Activated CD4-positive, alpha-beta T cell treated with anti-CD3 and anti-CD28 coated beads, Interleukin-2, amount 50 U/mL, for 24 hours (primary cell): ENCODE data around the gene RMDN3.
A peak's percentile ranks its signal among the peaks of the same experiment; 100 is the strongest.

Experiments
- DNase-seq, 2 donors: peaks; one replicate each; pipeline ENCODE4 v3.0.0-alpha.2; 2020; ENCODE audit warnings: low read depth in 1 of 2, low spot score in 1 of 2

RMDN3 gene

GRCh38 chr15:40750885-40751284 lies 4.2 kb downstream of the RMDN3 start:
- no peak for DNase-seq

DNA sequence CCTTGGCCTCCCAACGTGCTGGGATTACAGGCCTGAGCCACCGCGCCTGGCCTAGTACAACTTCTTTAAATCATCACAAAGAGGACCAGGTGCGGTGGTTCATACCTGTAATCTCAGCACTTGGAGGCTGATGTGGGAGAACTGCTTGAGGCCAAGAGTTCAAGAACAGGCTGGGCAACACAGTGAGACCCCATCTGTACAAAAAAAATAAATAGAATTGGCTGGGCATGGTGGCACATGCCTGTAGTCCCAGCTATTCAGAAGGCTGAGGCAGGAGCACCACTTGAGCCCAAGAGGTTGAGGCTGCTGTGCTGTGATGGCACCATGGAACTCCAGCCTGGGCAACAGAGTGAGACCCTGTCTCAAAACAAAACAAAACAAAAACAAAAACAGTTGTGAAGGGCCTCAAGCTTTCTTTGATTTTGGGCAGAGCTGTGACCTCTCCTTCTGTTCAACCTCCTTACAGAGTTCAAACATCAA lies 5.9 kb downstream of the RMDN3 start:
- DNase-seq: no peak

GRCh38 chr15:40747685-40748631 lies 7.1 kb downstream of the RMDN3 start:
- DNase-seq: no peak

- no peak for DNase-seq
Observed at GRCh38 chr15:40746916-40747418, 8.1 kb downstream of the RMDN3 start.

GRCh38 chr15:40744815-40745152 lies 10.3 kb downstream of the RMDN3 start:
- DNase-seq: no peak

DNA sequence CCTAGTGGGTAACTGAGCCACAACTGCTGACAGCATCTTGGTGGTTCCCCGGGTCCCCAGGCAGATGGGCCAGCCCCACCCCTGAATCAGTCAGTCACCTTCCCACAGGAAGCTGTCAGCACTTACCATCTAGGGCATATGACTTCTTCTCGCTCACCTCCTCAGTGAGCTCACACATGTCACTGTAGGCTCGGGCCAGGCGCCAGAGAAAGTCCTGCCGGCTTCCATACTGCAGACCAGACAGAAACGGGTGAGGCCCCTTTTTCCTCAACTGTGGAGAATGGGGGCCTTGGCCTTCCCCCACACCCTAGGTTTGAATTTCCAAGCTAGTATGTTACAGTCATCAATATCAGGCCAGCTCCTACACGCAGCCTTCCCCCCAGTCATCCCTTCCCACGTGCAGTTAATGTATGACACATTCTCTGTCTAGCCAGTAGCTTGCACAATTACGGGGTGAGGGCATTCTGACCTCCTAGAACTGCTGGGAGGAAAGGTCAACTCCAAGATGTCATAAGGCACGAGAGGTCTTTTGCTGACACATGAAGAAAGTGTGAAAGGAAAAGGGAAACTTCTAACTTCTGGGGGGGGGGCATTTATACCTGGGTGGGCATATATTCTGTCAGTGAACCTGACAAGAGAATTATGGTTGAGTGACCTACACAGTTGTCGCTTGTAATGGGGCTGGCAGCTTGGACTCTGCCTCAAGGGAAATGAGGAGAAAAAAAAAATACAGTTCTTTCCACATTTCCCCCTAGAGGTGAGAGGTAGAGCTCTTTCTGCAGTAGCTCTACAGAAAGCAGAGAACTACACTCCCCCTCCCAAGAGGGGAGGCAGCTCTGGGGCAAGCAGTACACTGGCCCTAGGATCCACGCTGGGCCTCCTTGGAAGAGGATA lies 10.9 kb downstream of the RMDN3 start:
- peak; percentile 21 to 35 for DNase-seq

DNA sequence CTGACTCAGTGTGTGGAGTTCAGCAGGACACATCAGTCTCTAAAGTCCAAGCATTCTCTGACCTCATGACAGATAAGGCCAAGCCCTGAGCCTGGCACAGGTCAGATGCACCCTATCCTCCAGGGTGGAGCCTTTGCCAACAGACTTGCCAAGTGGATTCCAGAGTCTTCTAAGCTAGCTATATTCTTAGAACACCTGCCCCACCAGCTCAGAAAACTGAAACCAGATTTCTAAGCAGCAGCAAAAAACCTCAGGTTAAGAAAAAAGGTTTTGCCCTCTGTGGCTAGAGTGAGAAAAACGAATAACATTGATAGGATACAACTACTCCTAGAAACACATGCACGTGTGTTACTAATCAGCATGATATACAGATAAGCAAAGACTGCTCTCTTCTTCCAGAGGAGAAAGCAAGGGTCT lies 11.6 kb downstream of the RMDN3 start:
- DNase-seq: no peak

DNA sequence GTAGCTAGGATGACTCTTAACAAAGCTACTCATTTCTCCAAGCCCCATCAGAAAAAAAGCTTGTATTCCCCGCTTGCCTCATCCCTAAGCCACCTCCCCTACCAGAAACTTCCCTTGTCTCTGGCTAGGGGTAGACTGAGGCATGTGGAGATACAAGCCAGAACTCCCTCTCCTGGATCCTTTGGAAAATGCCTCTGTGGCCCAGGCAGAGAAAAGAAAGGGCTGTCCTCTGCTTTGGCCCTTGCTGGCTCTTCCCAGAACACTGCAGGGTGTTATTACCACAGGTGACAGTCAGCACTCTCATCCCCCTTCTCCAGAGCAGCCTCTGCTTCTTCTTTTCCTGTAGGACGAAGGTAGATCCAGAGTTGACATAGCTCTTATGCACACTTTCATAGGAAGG lies 15.2 kb downstream of the RMDN3 start:
- no peak for DNase-seq

DNA sequence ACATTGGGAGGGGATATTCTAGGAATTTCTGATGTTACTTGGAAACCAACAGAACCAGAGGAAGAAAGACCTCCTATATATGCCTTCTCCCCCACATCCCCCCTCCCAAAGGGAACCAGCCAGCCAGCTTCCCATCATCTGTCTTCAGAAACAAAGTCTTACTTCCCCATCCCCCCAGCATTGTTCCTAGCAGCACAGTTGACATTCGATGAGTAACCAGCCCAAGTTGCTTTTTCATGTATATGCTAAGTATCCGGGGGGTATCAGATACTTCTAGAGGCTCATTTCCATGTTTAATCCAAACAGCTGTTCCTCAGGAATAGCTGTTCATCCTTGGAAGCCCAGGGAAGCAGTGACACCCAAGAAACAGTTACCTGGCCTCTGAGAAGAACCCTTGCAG lies 16.0 kb downstream of the RMDN3 start:
- DNase-seq: no peak

GRCh38 chr15:40737048-40737447 lies 18.0 kb downstream of the RMDN3 start:
- DNase-seq: no peak

- DNase-seq: no peak
Observed at GRCh38 chr15:40736575-40736974, 18.5 kb downstream of the RMDN3 start.

- no peak for DNase-seq
Observed at GRCh38 chr15:40731034-40731433, 24.0 kb downstream of the RMDN3 start.

DNA sequence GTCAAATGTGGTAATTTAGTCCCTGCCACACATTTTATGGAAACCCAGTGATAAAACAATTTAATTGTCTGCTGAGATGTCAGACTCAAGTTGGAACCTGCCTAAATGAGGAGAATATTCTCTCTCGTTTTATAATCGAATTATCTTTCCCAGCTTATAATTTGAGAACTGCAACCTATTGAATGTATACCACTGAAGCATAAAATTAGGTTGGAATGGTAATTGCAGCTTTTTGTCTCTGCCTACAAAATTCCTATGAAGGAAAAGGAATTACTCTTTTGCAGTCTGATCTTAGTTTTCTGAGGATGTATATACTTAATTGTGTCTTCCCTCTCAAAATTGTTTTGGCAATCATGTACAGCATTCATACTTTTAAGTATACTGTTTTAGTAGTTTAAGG lies 31.1 kb downstream of the RMDN3 start:
- DNase-seq: no peak

- DNase-seq: no peak
Observed at GRCh38 chr15:40722934-40723333, 32.1 kb downstream of the RMDN3 start.

GRCh38 chr15:40722354-40722753 lies 32.7 kb downstream of the RMDN3 start:
- DNase-seq: no peak

GRCh38 chr15:40721701-40722100 lies 33.4 kb downstream of the RMDN3 start:
- DNase-seq: no peak

DNA sequence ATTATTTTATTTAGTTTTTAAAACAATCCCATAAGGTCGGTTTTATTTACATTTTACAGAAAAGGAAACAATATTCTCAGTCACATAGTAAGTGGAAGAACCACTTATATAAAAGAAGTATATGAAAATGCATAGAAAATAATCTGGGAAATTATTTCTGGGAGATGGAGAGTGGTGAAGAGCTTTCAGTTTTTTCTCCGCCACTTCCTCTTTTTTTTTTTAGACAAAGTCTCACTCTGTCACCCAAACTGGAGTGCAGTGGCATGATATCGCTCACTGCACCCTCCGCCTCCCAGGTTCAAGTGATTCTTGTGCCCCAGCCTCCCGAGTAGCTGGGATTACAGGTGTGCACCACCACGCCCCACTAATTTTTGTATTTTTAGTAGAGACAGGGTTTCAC lies 38.9 kb downstream of the RMDN3 start:
- DNase-seq: no peak

- DNase-seq: no peak
Observed at GRCh38 chr15:40714144-40714543, 40.9 kb downstream of the RMDN3 start.

DNA sequence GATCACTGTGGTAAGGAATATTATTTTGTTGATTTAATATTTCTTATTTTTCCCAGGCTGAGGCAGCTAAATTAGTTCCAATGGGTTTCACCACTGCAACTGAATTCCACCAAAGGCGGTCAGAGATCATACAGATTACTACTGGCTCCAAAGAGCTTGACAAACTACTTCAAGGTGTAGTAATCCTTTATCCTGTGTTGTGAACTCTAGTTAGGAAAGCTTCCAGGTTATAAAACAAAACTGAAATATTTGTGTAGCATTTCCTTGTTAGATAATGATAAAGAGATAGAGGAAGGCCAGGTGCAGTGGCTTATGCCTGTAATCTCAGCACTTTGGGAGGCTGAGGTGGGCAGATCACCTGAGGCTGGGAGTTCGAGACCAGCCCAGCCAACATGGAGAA lies 48.9 kb downstream of the RMDN3 start:
- DNase-seq: no peak

DNA sequence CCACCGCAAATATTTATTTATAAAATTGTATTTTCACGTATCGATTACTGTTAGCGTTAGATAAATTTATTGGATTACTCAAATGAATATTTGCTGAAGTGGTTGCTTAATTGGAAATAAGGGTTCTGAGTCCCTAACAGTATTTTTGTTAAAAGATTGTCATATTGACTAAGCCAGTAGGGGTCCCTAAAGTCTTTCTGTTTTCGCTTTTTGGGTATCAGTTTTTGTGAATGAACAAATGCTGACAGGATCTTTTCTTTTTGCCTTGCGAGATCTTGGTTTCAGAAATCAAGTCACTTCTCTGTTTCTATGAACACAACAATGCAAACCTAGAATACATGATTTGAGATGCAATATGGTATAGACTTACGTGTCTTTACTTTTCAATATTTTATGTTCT lies 53.0 kb downstream of the RMDN3 start:
- DNase-seq: no peak

- DNase-seq: no peak
Observed at GRCh38 chr15:40697916-40698315, 57.1 kb downstream of the RMDN3 start.

DNA sequence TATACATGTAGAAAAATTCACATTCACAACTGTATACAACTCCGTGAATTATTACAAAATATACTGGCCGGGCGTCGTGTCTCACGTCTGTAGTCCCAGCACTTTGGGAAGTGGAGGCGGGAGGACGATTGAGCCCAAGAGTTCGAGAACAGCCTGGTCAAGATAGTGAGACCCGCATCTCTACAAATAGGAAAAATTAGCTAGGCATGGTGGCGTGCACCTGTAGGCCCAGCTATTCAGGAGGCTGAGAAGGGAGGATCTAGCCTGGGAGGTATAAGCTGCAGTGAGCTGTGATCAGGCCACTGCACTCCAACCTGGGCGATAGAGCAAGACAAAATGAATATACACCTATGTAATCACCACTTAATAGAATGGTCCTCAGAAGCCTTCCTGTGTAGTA lies 58.8 kb downstream of the RMDN3 start:
- no peak for DNase-seq
